ENCODE data around the gene ABHD12B. TPM values are rescaled to one million over a fixed set of nuclear protein-coding genes. Genes with fewer than 3 reads are reported as not detected.

The ABHD12B gene
- total and polyA plus RNA-seq, 2 donors (not counting 3 experiments of a cell fraction or from before 2014, with no cell fraction given), result not detected

DNA sequence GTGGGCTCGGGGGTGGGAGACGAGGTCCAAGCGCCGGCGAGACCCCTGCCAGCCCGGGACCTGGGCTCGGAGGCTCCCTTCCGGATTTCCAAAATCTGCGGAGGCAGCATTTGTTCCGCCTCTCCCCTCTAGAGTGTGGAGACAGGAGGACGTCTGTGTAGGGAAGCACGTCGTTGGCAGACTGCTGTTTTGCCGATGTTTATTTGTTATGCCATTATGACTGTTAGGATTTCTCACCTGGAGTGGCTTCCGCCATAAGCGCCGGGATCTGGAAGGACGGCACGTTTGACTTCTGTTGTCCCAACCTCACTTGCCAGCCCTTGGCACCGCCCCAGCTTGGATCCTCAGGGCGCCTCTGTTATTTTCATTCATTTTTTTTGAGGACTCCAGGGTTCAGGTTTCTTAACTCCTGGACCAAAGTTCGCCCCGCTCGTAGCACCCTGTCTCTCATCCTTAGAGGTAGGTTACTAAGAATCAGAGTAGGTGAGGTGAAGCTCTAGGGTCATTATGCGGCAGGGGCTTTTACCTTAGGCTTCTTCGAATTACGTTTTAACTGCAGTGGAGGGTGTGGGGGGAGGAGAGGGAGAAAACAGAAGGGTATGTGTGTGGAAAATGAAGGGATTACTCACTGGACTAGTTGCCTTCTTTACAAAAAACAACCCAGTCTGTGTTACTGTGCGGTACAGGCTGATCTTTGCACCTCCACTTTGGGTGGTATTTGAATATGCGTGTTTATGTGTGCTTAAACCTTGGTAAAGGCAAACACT is 73.0 kb downstream of the ABHD12B start:
- CTCF ChIA-PET, result interaction anchor here (0.7 to 1.9 kb wide), 4 partner anchors 13 to 274 kb away, joined by 3 to 6 read pairs (median 4); no protein-coding TSS in a partner anchor
- no peak overlapping the region for H3K27ac ChIP-seq (ENCODE audit: insufficient read depth, low read depth, low read length)
- no TSS peak for BruUV-seq (replicated peaks)

GRCh38 chr14:50946234-50946935 is 74.5 kb downstream of the ABHD12B start:
- H2AFZ ChIP-seq (ENCODE audit: low read depth, low read length), result no peak overlapping the region
- no peaks in the 10 kb centered on the region for H3K27me3 ChIP-seq (ENCODE audit: control insufficient read depth in 2 of 2, insufficient read depth in 2 of 2, low read length in 2 of 2)
- no peaks in the 10 kb centered on the region for H4K20me1 ChIP-seq (replicated peaks; ENCODE audit: control insufficient read depth, extremely low read depth, insufficient read depth, low read length)
- H3K4me1 ChIP-seq (ENCODE audit: control insufficient read depth, extremely low read depth, insufficient read depth, low read length), result peaks cover 13% of the 10 kb centered on the region
- no peaks in the 10 kb centered on the region for H3K36me3 ChIP-seq (ENCODE audit: control insufficient read depth in 2 of 2, extremely low read depth in 1 of 2, insufficient read depth in 2 of 2, low read length in 2 of 2)
- no peak overlapping the region for H3K4me2 ChIP-seq (ENCODE audit: insufficient read depth, low read length)
- no peak overlapping the region for H3K27ac ChIP-seq (ENCODE audit: insufficient read depth, low read depth, low read length)
- DNase-seq (ENCODE audit: low read depth, low spot score), result no peak
- TF ChIP-seq EZH2 (IDR thresholded peaks at IDR 0.05; ENCODE audit: borderline replicate concordance, low read depth, low read length, severe bottlenecking) (no peak), POLR2A (IDR thresholded peaks at IDR 0.05; ENCODE audit: low read depth, low read length) (no peak), JUN (IDR thresholded peaks at IDR 0.05; ENCODE audit: borderline replicate concordance, insufficient read depth, insufficient read length, low read depth) (no peak), MAX (IDR thresholded peaks at IDR 0.05; ENCODE audit: insufficient read depth, insufficient read length) (no peak), MYC (IDR thresholded peaks at IDR 0.05; ENCODE audit: low read depth, low read length) (no peak), FOS (IDR thresholded peaks at IDR 0.05; ENCODE audit: borderline replicate concordance, insufficient read depth, low read length) (no peak), GATA2 (IDR thresholded peaks at IDR 0.05; ENCODE audit: insufficient read depth, insufficient read length, low read depth, low read length) (no peak), POLR2AphosphoS5 (IDR thresholded peaks at IDR 0.05; ENCODE audit: insufficient read depth, low read depth, low read length) (no peak), CTCF (IDR thresholded peaks at IDR 0.05; ENCODE audit: extremely low read depth in 1 of 2, insufficient read depth in 1 of 2, low read depth in 1 of 2, low read length in 2 of 2) (no peak)
- ChIA-PET POLR2A (no interaction called here), CTCF (no interaction called here)
- no peak overlapping the region for H3K9ac ChIP-seq (replicated peaks; ENCODE audit: extremely low read depth, insufficient read depth, low read length)
- no peak for FAIRE-seq
- no peaks in the 10 kb centered on the region for H3K9me1 ChIP-seq (replicated peaks; ENCODE audit: control insufficient read depth, extremely low read depth, insufficient read depth, low read length)
- intact Hi-C loops (cut with micrococcal nuclease), result no loop called here
- H3K4me3 ChIP-seq (replicated peaks in 1 of 3; ENCODE audit: insufficient read depth in 1 of 3, low read depth in 1 of 3, low read length in 3 of 3), result no peak overlapping the region
- no TSS peak for BruUV-seq (replicated peaks)
- H3K79me2 ChIP-seq (ENCODE audit: control insufficient read depth, insufficient read depth, low read length), result peaks cover 3% of the 10 kb centered on the region
- dilution Hi-C loops (cut with MboI; ENCODE audit: extremely low pct_ligation_motif_present, low sequenced_read_pairs), result no loop called here
- H3K9me3 ChIP-seq (replicated peaks; ENCODE audit: control insufficient read depth, insufficient read depth, low read length), result no peaks in the 10 kb centered on the region

More for the DNA sequence above, 73.0 kb downstream of the ABHD12B start:
- Histone ChIP-seq H3K4me1 (ENCODE audit: control insufficient read depth, extremely low read depth, insufficient read depth, low read length) (peaks cover 13% of the 10 kb centered on the region), H2AFZ (ENCODE audit: low read depth, low read length) (peak overlapping the region; percentile 95), H3K36me3 (ENCODE audit: control insufficient read depth in 2 of 2, extremely low read depth in 1 of 2, insufficient read depth in 2 of 2, low read length in 2 of 2) (no peaks in the 10 kb centered on the region), H3K4me3 (replicated peaks in 1 of 3; ENCODE audit: insufficient read depth in 1 of 3, low read depth in 1 of 3, low read length in 3 of 3) (peak overlapping the region; percentile 55 to 79 (median 64)), H3K79me2 (ENCODE audit: control insufficient read depth, insufficient read depth, low read length) (peaks cover 3% of the 10 kb centered on the region), H4K20me1 (replicated peaks; ENCODE audit: control insufficient read depth, extremely low read depth, insufficient read depth, low read length) (no peaks in the 10 kb centered on the region), H3K27me3 (ENCODE audit: control insufficient read depth in 2 of 2, insufficient read depth in 2 of 2, low read length in 2 of 2) (no peaks in the 10 kb centered on the region), H3K9ac (replicated peaks; ENCODE audit: extremely low read depth, insufficient read depth, low read length) (peak overlapping the region; percentile 19), H3K9me3 (replicated peaks; ENCODE audit: control insufficient read depth, insufficient read depth, low read length) (no peaks in the 10 kb centered on the region), H3K4me2 (ENCODE audit: insufficient read depth, low read length) (peak overlapping the region; percentile 89), H3K9me1 (replicated peaks; ENCODE audit: control insufficient read depth, extremely low read depth, insufficient read depth, low read length) (no peaks in the 10 kb centered on the region)
- peak; percentile 41 for DNase-seq (ENCODE audit: low read depth, low spot score)
- dilution Hi-C loops (cut with MboI; ENCODE audit: extremely low pct_ligation_motif_present, low sequenced_read_pairs), result no loop called here
- POLR2A ChIA-PET, result interaction anchor here (1.5 kb wide), 1 partner anchor 11 kb away, joined by 3 read pairs; no protein-coding TSS in a partner anchor
- intact Hi-C loops (cut with micrococcal nuclease), result no loop called here
- no peak for TF ChIP-seq EZH2 (IDR thresholded peaks at IDR 0.05; ENCODE audit: borderline replicate concordance, low read depth, low read length, severe bottlenecking)
- FAIRE-seq, result no peak
